Breast epithelium (tissue), 3 donors: ENCODE measurements around the gene COA6.

Experiments used
- POLR2AphosphoS5 ChIP-seq, 3 donors: sonication (generic); formaldehyde crosslinking; IDR thresholded peaks; one replicate each; pipeline ENCODE4 v1.6.1; 2017; ENCODE audit warnings: antibody characterized with exemption in 3 of 3
- TF ChIP-seq, protein P1 (sequence below), 3 donors: fragments of 450-650 bp; IDR thresholded peaks; one replicate each; pipeline ENCODE4 v1.5.1; 2016 to 2017; ENCODE audit warnings: antibody characterized with exemption in 3 of 3, mild to moderate bottlenecking in 3 of 3, moderate library complexity in 3 of 3

DNA sequence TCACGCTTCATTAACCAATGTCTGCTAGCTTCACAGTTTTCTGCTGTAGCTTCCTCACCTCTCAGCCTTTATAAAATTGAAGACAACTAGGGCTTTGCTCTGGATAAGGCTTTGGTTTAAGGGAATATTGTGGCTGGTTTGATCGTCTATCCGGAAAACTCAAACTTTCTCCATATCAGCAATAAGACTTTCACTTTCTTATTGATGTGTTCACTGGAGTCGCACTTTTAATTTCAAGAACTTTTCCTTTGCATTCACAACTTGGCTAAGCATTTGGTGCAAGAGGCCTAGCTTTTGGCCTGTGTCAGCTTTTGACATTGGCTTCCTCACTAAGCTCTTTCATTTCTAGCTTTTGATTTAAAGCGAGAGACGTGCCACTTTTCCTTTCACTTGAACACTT lies 12.9 kb downstream of the COA6 start:
- TF ChIP-seq, protein P1, sequence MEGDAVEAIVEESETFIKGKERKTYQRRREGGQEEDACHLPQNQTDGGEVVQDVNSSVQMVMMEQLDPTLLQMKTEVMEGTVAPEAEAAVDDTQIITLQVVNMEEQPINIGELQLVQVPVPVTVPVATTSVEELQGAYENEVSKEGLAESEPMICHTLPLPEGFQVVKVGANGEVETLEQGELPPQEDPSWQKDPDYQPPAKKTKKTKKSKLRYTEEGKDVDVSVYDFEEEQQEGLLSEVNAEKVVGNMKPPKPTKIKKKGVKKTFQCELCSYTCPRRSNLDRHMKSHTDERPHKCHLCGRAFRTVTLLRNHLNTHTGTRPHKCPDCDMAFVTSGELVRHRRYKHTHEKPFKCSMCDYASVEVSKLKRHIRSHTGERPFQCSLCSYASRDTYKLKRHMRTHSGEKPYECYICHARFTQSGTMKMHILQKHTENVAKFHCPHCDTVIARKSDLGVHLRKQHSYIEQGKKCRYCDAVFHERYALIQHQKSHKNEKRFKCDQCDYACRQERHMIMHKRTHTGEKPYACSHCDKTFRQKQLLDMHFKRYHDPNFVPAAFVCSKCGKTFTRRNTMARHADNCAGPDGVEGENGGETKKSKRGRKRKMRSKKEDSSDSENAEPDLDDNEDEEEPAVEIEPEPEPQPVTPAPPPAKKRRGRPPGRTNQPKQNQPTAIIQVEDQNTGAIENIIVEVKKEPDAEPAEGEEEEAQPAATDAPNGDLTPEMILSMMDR (IDR thresholded peaks at IDR 0.05), result no peak
- TF ChIP-seq POLR2AphosphoS5 (IDR thresholded peaks at IDR 0.05), result no peak
